GM21619 (cell line): Measurements from ENCODE around the gene KIAA1217.

Source experiments
- ATAC-seq: cut with Tn5 transposase; IDR thresholded peaks from one replicate; pipeline ENCODE4 v1.9.1; 2021; ENCODE audit not compliant: unreplicated experiment

Gene KIAA1217

GRCh38 chr10:24533981-24534380 is 325.0 kb downstream of the KIAA1217 start:
- no peak for ATAC-seq

- no peak for ATAC-seq
Measured at GRCh38 chr10:24536636-24537035, 327.7 kb downstream of the KIAA1217 start.

- no peak for ATAC-seq
Measured at GRCh38 chr10:24541239-24541753, 332.4 kb downstream of the KIAA1217 start.

- no peak for ATAC-seq
Measured at GRCh38 chr10:24542314-24543270, 333.7 kb downstream of the KIAA1217 start.

GRCh38 chr10:24544776-24545175 is 335.8 kb downstream of the KIAA1217 start:
- no peak for ATAC-seq

- ATAC-seq = no peak
Measured at GRCh38 chr10:24545585-24545984, 336.6 kb downstream of the KIAA1217 start.

GRCh38 chr10:24550680-24551079 is 341.7 kb downstream of the KIAA1217 start:
- no peak for ATAC-seq

GRCh38 chr10:24551161-24551560 is 342.2 kb downstream of the KIAA1217 start:
- no peak for ATAC-seq

- ATAC-seq = no peak
Measured at GRCh38 chr10:24552346-24553016, 343.5 kb downstream of the KIAA1217 start.

- no peak for ATAC-seq
Measured at GRCh38 chr10:24553051-24553612, 344.2 kb downstream of the KIAA1217 start.

GRCh38 chr10:24554036-24554435 is 345.1 kb downstream of the KIAA1217 start:
- no peak for ATAC-seq

GRCh38 chr10:24556126-24556749 is 347.3 kb downstream of the KIAA1217 start:
- ATAC-seq = no peak

GRCh38 chr10:24556750-24557742 is 348.1 kb downstream of the KIAA1217 start:
- ATAC-seq = peak; percentile 58

GRCh38 chr10:24561453-24561852 is 352.5 kb downstream of the KIAA1217 start:
- no peak for ATAC-seq

- ATAC-seq = no peak
Measured at GRCh38 chr10:24568042-24568441, 359.1 kb downstream of the KIAA1217 start.

- ATAC-seq = no peak
Measured at GRCh38 chr10:24569330-24569796, 360.4 kb downstream of the KIAA1217 start.

GRCh38 chr10:24569828-24570657 is 361.1 kb downstream of the KIAA1217 start:
- ATAC-seq = no peak

GRCh38 chr10:24570658-24571426 is 361.9 kb downstream of the KIAA1217 start:
- ATAC-seq = no peak
